HG03571 (cell line): Measurements from ENCODE around the gene CCDC121.

Source experiments
- ATAC-seq: cut with Tn5 transposase; IDR thresholded peaks from one replicate; pipeline ENCODE4 v1.9.1; 2021; ENCODE audit not compliant: unreplicated experiment

The CCDC121 gene

DNA sequence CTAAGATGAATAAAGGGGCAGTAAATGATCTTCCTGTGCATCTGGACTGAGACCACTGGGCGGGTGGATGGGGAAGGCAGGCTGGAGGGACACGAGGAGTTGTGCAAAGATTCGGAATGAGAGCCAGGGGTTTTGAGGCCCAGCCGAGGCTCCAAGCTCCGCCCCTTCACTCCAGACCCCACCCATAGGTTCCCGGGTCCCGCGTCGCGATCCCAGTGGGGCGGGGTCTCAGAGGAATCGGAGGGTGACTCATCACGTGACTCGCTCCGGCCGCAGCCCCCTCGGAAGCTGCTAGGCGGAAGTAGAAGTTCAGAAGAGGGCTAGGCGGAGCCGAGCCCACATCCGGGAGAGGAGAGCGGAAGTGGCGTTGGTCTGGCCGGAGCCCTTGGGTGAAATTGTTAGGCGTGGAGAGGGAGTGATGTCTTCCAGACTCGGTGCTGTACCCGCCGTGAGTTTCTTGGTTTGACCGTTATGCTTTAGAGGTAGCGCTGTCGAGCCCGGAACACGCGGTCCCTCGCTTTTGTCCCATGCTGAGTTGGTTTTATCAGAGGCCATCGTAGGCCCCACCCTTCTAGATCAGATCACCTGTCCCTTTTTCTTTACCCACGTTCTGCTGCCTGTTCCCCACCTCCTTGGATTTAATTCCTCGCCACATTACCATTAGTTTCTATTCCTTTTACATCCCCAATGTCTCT, 46.0 kb downstream of the CCDC121 start, which contains the start of gene ZNF512:
TSS of gene ZNF512 (plus strand) at position 348 of the 695 bp plus-strand sequence. CDS start at position 419, 71 bp downstream.
- peak; percentile 88 for ATAC-seq

DNA sequence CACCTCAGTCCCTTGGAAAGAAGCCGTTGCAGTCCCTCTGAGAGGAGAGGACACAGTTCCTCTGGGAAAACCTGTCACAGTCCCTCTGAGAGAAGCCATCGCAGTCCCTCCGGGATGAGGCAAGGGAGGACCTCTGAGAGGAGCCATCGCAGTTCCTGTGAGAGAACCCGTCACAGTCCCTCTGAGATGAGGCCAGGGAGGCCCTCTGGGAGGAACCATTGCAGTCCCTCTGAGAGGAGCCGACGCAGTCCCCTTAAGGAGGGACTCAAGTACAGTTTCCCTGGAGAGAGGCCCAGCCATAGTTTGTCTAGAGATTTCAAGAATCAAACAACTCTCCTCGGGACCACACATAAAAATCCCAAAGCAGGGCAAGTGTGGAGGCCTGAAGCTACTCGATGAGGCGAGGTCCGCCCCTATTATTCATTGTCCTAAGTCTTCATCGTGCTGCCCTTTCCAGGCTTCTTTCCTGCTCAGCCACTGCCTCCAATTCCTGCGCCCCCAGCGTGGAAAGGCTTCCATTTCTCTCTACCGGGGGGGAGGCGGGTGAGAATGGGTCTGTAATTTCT, 46.6 kb downstream of the CCDC121 start:
- ATAC-seq = no peak

DNA sequence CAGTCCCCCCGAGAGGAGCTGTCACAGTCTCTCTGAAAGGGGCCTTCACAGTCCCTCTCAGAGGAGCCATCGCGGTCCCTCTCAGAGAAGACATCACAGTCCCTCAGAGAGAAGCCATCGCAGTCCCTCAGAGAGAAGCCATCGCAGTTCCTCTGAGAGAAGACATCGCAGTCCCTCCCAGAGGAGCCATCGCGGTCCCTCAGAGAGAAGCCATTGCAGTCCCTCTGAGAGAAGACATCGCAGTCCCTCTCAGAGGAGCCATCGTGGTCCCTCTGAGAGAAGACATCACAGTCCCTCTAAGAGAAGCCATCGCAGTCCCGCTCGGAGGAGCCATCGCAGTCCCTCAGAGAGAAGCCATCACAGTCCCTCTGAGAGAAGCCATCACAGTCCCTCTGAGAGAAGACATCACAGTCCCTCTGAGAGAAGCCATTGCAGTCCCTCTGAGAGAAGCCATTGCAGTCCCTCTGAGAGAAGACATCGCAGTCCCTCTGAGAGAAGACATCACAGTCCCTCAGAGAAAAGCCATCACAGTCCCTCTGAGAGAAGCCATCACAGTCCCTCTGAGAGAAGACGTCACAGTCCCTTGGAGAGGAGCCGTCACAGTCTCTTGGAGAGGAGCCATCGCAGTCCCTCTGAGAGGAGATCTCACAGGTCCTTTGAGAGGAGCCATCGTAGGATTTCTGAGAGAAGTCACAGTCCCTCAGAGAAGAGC, 47.2 kb downstream of the CCDC121 start:
- ATAC-seq = no peak
